ENCODE results near the gene SLC17A2.

Gene SLC17A2

DNA sequence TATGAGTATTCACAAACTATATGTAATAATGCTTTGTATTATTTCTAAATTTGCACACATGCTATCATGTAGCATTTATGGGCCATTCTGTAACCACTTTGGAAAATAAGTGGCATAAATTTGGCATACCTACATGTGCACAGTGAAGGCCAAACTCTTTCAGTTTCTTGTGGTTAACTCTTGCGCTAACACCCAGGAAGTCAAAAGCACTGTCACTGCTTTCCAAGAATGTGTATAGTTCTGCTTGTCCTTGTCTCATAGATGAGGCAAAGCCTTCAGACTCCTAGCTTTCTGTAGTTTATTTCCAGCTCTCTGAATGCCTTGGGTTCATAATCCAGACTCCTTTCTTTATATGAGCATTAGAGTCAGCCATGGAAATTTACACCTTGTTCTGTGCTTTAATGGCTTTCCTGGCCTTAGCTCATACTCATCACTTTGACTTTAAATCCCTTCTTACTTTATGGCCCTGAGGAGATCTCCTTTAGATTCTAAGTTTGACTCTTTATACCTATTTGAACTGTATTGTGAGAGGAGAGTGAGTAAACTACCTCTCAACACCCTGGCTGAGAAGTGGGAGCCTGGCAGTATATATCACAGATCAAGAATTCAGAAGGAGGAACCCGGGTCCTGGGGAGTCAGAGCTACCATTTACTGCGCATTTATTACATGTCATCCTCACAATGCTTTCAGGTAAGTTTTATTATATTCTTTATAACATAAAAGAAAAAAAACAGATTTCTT is 55.5 kb downstream of the SLC17A2 start:
- no peak overlapping the region for H2AK5ac ChIP-seq (ENCODE audit: low read length)

DNA sequence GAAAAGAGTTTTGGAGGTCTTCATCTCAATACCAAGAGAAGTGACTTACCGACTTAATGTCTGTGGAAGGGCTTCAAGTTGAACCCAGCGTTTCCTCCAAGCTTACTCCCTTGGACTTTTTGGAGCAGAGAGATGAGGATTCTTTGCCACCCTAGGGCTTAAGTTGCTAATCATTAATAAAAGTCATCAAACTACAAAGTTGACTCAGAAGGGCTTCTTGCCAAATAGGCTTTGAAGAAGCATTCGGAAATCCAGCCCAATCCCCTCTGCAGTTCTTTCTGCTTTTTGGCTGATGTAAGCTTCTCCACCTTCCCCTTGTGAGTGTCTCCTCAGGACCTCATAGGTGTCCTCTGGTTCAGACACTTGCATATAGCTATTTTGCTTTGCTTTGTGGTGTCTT is 56.4 kb downstream of the SLC17A2 start, which contains the start of gene SLC17A3:
Gene SLC17A3 (minus strand): TSS at position 126 of the 400 bp plus-strand sequence. CDS start 5,856 bp downstream, outside the sequence.
- H3K18ac ChIP-seq (ENCODE audit: low read length), result no peak within 1 kb of the TSS
- H3K4me2 ChIP-seq (ENCODE audit: low read length), result no peak within 1 kb of the TSS
- H3K4me3 ChIP-seq (ENCODE audit: low read length), result no peak within 1 kb of the TSS
- WGBS (ENCODE audit: extremely low coverage, insufficient coverage, low lambda C conversion rate), result no CpG with 5 or more reads among the region's 3 CpGs
- H4K5ac ChIP-seq (ENCODE audit: low read length), result no peak within 1 kb of the TSS
- no peak within 1 kb of the TSS for H4K8ac ChIP-seq (ENCODE audit: low read depth, low read length)
- no peak within 1 kb of the TSS for H3K9ac ChIP-seq (ENCODE audit: low read length)
- no peak for DNase-seq
- H3K36me3 ChIP-seq (ENCODE audit: control insufficient read depth, insufficient read depth, low read length), result no peaks in the 10 kb centered on the region
- H3K27me3 ChIP-seq (ENCODE audit: insufficient read depth, low read length, poor library complexity), result no peaks in the 10 kb centered on the region
- no peaks in the 10 kb centered on the region for H3K79me1 ChIP-seq (ENCODE audit: low read length)
- no peak within 1 kb of the TSS for H2BK15ac ChIP-seq (replicated peaks; ENCODE audit: low read depth)
- H2BK120ac ChIP-seq (ENCODE audit: low read depth, low read length), result no peak within 1 kb of the TSS
- H2AK5ac ChIP-seq (ENCODE audit: low read length), result no peak within 1 kb of the TSS
- no peak within 1 kb of the TSS for H2BK5ac ChIP-seq (ENCODE audit: low read length)
- H3K23ac ChIP-seq (ENCODE audit: low read length), result no peak within 1 kb of the TSS
- no peak within 1 kb of the TSS for H3K4ac ChIP-seq (ENCODE audit: low read depth, low read length)
- no peak within 1 kb of the TSS for H3K56ac ChIP-seq (ENCODE audit: low read length)
- no peak within 1 kb of the TSS for H3K27ac ChIP-seq (ENCODE audit: low read depth, low read length)
- H3K79me2 ChIP-seq (ENCODE audit: control insufficient read depth, insufficient read depth, low read length), result no peaks in the 10 kb centered on the region
- no peaks in the 10 kb centered on the region for H3K4me1 ChIP-seq (ENCODE audit: control insufficient read depth, low read depth, low read length)

More for the DNA sequence above, 55.5 kb downstream of the SLC17A2 start:
- no CpG with 5 or more reads among the region's 3 CpGs for WGBS (ENCODE audit: extremely low coverage, insufficient coverage, low lambda C conversion rate)
- Histone ChIP-seq H3K18ac (ENCODE audit: low read length) (no peak overlapping the region), H3K9ac (ENCODE audit: low read length) (no peak overlapping the region), H3K56ac (ENCODE audit: low read length) (no peak overlapping the region), H3K36me3 (ENCODE audit: control insufficient read depth, insufficient read depth, low read length) (no peaks in the 10 kb centered on the region), H3K79me1 (ENCODE audit: low read length) (no peaks in the 10 kb centered on the region), H3K27me3 (ENCODE audit: insufficient read depth, low read length, poor library complexity) (no peaks in the 10 kb centered on the region), H4K8ac (ENCODE audit: low read depth, low read length) (no peak overlapping the region), H2BK15ac (replicated peaks; ENCODE audit: low read depth) (no peak overlapping the region), H3K4me3 (ENCODE audit: low read length) (no peak overlapping the region), H4K5ac (ENCODE audit: low read length) (no peak overlapping the region), H3K79me2 (ENCODE audit: control insufficient read depth, insufficient read depth, low read length) (no peaks in the 10 kb centered on the region), H3K23ac (ENCODE audit: low read length) (no peak overlapping the region), H3K4me1 (ENCODE audit: control insufficient read depth, low read depth, low read length) (no peaks in the 10 kb centered on the region), H3K4ac (ENCODE audit: low read depth, low read length) (no peak overlapping the region), H3K4me2 (ENCODE audit: low read length) (no peak overlapping the region), H2BK5ac (ENCODE audit: low read length) (no peak overlapping the region), H2BK120ac (ENCODE audit: low read depth, low read length) (no peak overlapping the region), H3K27ac (ENCODE audit: low read depth, low read length) (no peak overlapping the region)
- DNase-seq, result no peak

DNA sequence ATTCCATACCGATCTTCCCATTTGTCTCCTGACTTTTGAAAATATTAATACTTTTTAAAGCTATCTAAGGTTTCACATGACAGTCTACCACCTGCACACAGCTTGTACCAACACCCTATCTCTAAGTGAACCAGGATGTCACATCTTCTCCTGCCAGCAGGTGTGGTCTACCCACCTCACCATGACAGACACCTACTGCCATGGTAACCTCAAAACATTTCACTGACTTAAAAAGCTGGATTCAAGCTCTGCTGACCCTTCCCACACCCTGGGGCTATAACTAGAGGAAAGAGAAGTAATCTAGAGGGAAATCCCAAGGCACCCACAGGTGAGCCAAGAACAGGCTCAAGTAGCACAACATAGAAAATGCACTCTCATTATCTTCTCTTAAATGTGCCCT is 57.7 kb downstream of the SLC17A2 start:
- Histone ChIP-seq H4K8ac (ENCODE audit: low read depth, low read length) (no peak overlapping the region), H4K5ac (ENCODE audit: low read length) (no peak overlapping the region), H2BK15ac (replicated peaks; ENCODE audit: low read depth) (no peak overlapping the region), H3K4me2 (ENCODE audit: low read length) (no peak overlapping the region), H3K79me1 (ENCODE audit: low read length) (no peaks in the 10 kb centered on the region), H3K4ac (ENCODE audit: low read depth, low read length) (no peak overlapping the region), H3K27ac (ENCODE audit: low read depth, low read length) (no peak overlapping the region), H3K79me2 (ENCODE audit: control insufficient read depth, insufficient read depth, low read length) (no peaks in the 10 kb centered on the region), H2BK5ac (ENCODE audit: low read length) (no peak overlapping the region), H3K23ac (ENCODE audit: low read length) (no peak overlapping the region), H3K36me3 (ENCODE audit: control insufficient read depth, insufficient read depth, low read length) (no peaks in the 10 kb centered on the region), H3K9ac (ENCODE audit: low read length) (no peak overlapping the region), H2BK120ac (ENCODE audit: low read depth, low read length) (no peak overlapping the region), H3K4me3 (ENCODE audit: low read length) (no peak overlapping the region), H2AK5ac (ENCODE audit: low read length) (no peak overlapping the region), H3K27me3 (ENCODE audit: insufficient read depth, low read length, poor library complexity) (no peaks in the 10 kb centered on the region), H3K4me1 (ENCODE audit: control insufficient read depth, low read depth, low read length) (no peaks in the 10 kb centered on the region), H3K18ac (ENCODE audit: low read length) (no peak overlapping the region), H3K56ac (ENCODE audit: low read length) (no peak overlapping the region)
- WGBS (ENCODE audit: extremely low coverage, insufficient coverage, low lambda C conversion rate), result no CpG with 5 or more reads among the region's 1 CpG
- peak; percentile 39 for DNase-seq

DNA sequence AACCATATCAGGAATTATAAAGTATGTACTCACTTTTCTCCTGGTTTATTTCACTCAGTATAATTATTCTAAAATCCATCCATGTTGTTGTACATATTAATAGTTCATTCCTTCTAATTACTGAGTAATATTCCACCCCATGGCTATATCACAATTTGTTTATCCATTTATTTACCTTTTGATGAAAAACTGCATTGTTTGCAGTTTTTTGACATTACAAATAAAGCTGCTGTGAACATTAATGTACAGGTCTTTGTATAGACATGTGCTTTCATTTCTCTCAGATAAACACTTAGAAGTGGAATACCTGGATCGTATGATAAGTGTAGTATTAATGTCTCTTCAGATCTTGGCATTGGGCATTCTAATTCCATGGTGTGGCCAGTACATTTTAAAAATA is 60.7 kb downstream of the SLC17A2 start:
- Histone ChIP-seq H3K4me2 (ENCODE audit: low read length) (no peak overlapping the region), H4K8ac (ENCODE audit: low read depth, low read length) (no peak overlapping the region)
- no CpG with 5 or more reads among the region's 1 CpG for WGBS (ENCODE audit: extremely low coverage, insufficient coverage, low lambda C conversion rate)

DNA sequence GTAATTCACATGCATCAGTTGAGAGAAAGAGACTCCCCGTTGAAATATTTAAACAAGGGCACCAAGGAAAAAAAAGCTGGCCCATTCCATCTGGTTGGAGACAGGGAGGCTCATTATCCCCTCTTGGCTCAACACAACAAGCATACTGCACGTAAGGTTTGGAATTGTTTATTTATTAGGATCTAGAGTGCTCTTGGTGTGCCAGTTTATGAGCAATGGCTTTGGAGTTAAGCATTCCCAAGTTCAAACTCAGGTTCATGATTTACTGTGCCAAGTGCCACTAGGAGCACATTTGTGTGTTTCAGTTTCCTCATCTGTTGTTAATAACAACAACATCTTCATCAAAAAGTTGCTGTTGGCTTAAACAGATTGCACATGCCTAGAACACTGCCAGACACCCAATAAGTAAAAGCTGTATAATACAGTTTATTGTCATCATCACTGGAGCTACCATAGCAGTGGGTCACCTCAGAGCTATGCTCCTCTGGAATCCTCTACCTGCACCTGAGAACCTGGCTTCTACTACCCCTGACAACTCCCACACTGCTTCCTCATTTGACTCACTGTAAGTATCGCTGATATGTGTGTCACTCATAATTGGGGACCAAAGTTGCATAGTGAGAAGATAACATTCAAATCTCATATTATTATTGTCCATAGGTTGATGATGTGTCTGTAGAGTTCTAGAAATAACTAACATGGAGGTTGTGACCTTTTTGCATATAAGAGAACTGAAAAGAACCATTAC is 61.9 kb downstream of the SLC17A2 start:
- Histone ChIP-seq H2AK5ac (ENCODE audit: low read length) (no peak overlapping the region), H3K79me1 (ENCODE audit: low read length) (no peaks in the 10 kb centered on the region), H3K4me1 (ENCODE audit: control insufficient read depth, low read depth, low read length) (no peaks in the 10 kb centered on the region), H3K23ac (ENCODE audit: low read length) (no peak overlapping the region), H2BK5ac (ENCODE audit: low read length) (no peak overlapping the region), H3K18ac (ENCODE audit: low read length) (no peak overlapping the region), H3K9ac (ENCODE audit: low read length) (no peak overlapping the region), H3K27ac (ENCODE audit: low read depth, low read length) (no peak overlapping the region), H4K5ac (ENCODE audit: low read length) (no peak overlapping the region), H3K27me3 (ENCODE audit: insufficient read depth, low read length, poor library complexity) (no peaks in the 10 kb centered on the region), H2BK120ac (ENCODE audit: low read depth, low read length) (no peak overlapping the region), H3K4ac (ENCODE audit: low read depth, low read length) (no peak overlapping the region), H3K36me3 (ENCODE audit: control insufficient read depth, insufficient read depth, low read length) (no peaks in the 10 kb centered on the region), H3K79me2 (ENCODE audit: control insufficient read depth, insufficient read depth, low read length) (no peaks in the 10 kb centered on the region), H3K4me3 (ENCODE audit: low read length) (no peak overlapping the region), H3K4me2 (ENCODE audit: low read length) (no peak overlapping the region), H4K8ac (ENCODE audit: low read depth, low read length) (no peak overlapping the region), H3K56ac (ENCODE audit: low read length) (no peak overlapping the region), H2BK15ac (replicated peaks; ENCODE audit: low read depth) (no peak overlapping the region)
- WGBS (ENCODE audit: extremely low coverage, insufficient coverage, low lambda C conversion rate), result no CpG with 5 or more reads among the region's 3 CpGs
- no peak for DNase-seq

More for the DNA sequence above, 60.7 kb downstream of the SLC17A2 start:
- Histone ChIP-seq H2AK5ac (ENCODE audit: low read length) (no peak overlapping the region), H4K5ac (ENCODE audit: low read length) (no peak overlapping the region), H3K56ac (ENCODE audit: low read length) (no peak overlapping the region), H3K9ac (ENCODE audit: low read length) (no peak overlapping the region), H3K4me3 (ENCODE audit: low read length) (no peak overlapping the region), H3K36me3 (ENCODE audit: control insufficient read depth, insufficient read depth, low read length) (no peaks in the 10 kb centered on the region), H2BK120ac (ENCODE audit: low read depth, low read length) (no peak overlapping the region), H3K23ac (ENCODE audit: low read length) (no peak overlapping the region), H3K79me1 (ENCODE audit: low read length) (no peaks in the 10 kb centered on the region), H2BK5ac (ENCODE audit: low read length) (no peak overlapping the region), H2BK15ac (replicated peaks; ENCODE audit: low read depth) (no peak overlapping the region), H3K27me3 (ENCODE audit: insufficient read depth, low read length, poor library complexity) (no peaks in the 10 kb centered on the region), H3K4ac (ENCODE audit: low read depth, low read length) (no peak overlapping the region), H3K79me2 (ENCODE audit: control insufficient read depth, insufficient read depth, low read length) (no peaks in the 10 kb centered on the region), H3K4me1 (ENCODE audit: control insufficient read depth, low read depth, low read length) (no peaks in the 10 kb centered on the region), H3K27ac (ENCODE audit: low read depth, low read length) (no peak overlapping the region), H3K18ac (ENCODE audit: low read length) (no peak overlapping the region)
- no peak for DNase-seq

Data from mesendoderm (in vitro differentiated cells).